HEK293T (cell line): ENCODE measurements around the gene SDR42E2.

Source experiments
- ARNT ChIP-seq: fragments of 450-650 bp; IDR thresholded peaks from 2 replicates; pipeline ENCODE4 v1.6.1; 2017; ENCODE audit warnings: mild to moderate bottlenecking
- BHLHE40 ChIP-seq: fragments of 450-650 bp; IDR thresholded peaks from 2 replicates; pipeline ENCODE4 v1.6.1; 2016; ENCODE audit warnings: mild to moderate bottlenecking, moderate library complexity, borderline replicate concordance
- ELF4 ChIP-seq: fragments of 450-650 bp; IDR thresholded peaks from 2 replicates; pipeline ENCODE4 v1.6.1; 2017; ENCODE audit warnings: antibody characterized with exemption
- FOXA1 ChIP-seq: fragments of 450-650 bp; IDR thresholded peaks from 2 replicates; pipeline ENCODE4 v1.6.1; 2016; ENCODE audit warnings: mild to moderate bottlenecking
- FOXK2 ChIP-seq: fragments of 450-650 bp; IDR thresholded peaks from 2 replicates; pipeline ENCODE4 v1.6.1; 2016; ENCODE audit warnings: mild to moderate bottlenecking
- FOXM1 ChIP-seq: fragments of 450-650 bp; IDR thresholded peaks from 2 replicates; pipeline ENCODE4 v1.6.1; 2017; ENCODE audit warnings: mild to moderate bottlenecking, borderline replicate concordance
- LEF1 ChIP-seq: fragments of 450-650 bp; IDR thresholded peaks from 2 replicates; pipeline ENCODE4 v1.6.1; 2017; ENCODE audit warnings: mild to moderate bottlenecking, borderline replicate concordance
- NFRKB ChIP-seq: fragments of 450-650 bp; IDR thresholded peaks from 2 replicates; pipeline ENCODE4 v1.6.1; 2016; ENCODE audit warnings: mild to moderate bottlenecking, moderate library complexity
- PKNOX1 ChIP-seq: fragments of 450-650 bp; IDR thresholded peaks from 2 replicates; pipeline ENCODE4 v1.6.1; 2016
- SP1 ChIP-seq: fragments of 450-650 bp; IDR thresholded peaks from 2 replicates; pipeline ENCODE4 v1.6.1; 2017
- SUZ12 ChIP-seq: fragments of 450-650 bp; IDR thresholded peaks from 2 replicates; pipeline ENCODE4 v1.6.1; 2016; ENCODE audit warnings: mild to moderate bottlenecking
- ZNF384 ChIP-seq: fragments of 450-650 bp; IDR thresholded peaks from 2 replicates; pipeline ENCODE4 v1.6.1; 2016

- TF ChIP-seq FOXM1 (no peak), SUZ12 (no peak), LEF1 (no peak), FOXA1 (no peak), FOXK2 (no peak), PKNOX1 (no peak), SP1 (no peak), ZNF384 (no peak), NFRKB (no peak), ARNT (no peak), BHLHE40 (no peak), ELF4 (no peak)
Observed at GRCh38 chr16:22217890-22218730, 55.8 kb downstream of the SDR42E2 start.
